Kasumi-1 (cell line): ENCODE results near the gene TNIP1.

ENCODE experiments used
- DNase-seq, 2 experiments: peaks; one replicate each; lab custom pipeline; 2025; lab: John Stamatoyannopoulos, UW

Gene TNIP1

DNA sequence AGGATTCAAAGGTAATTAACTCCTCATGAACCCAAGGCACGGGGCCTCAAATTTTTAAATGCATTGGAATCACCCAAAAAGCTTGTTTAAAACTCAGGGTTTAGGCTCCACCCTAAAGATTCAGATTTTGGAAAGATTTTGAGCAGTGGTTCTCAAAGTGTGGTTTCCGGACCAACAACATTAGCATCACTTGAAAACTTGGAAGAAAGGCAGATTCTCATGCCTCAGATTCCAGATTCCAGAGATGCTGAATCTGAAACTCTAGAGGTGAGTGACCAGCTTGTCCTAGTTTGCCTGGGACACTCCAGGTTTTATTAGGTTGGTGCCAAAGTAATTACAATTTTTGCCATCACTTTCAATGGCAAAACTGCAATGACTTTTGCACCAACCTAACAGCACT, 24.7 kb upstream of the TNIP1 start:
- no peak for DNase-seq

DNA sequence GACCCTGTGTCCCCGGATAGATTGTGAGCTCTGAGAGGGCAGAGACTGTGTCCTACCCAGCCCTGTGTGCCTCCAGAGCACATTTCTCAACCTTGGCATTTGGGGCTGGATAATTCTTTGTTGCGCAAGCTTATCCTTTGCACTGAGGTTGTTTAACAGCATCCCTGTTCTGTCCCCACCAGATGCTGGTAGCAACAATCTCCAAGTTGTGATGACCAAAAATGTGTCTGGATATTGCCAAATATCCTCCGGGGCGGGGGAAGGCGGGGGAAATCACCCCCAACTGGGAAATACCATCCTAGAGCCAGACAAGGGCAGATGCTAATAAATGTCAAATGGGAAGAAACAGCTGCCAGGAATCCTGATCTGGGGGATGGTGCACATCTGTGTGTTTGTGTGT, 24.0 kb upstream of the TNIP1 start:
- no peak for DNase-seq

DNA sequence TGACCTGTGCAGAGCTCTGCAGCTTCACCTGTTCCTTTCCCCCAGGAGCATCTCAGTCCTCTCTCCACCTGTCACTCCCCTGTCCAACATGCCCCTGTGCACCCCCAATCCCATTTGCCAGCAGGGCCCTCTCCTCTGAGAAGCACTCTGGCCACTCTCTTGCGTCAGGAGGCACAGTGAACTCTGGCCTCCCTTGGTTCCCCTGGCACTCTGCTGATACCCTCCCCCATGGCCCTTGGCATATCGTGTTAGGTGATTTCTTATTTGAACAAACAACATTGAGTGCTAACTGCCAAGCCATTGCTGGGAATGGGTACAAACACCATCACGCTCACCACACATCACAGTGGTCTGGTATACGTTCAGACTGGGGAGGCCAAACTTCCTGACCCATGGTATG, 20.9 kb upstream of the TNIP1 start:
- DNase-seq, result no peak

DNA sequence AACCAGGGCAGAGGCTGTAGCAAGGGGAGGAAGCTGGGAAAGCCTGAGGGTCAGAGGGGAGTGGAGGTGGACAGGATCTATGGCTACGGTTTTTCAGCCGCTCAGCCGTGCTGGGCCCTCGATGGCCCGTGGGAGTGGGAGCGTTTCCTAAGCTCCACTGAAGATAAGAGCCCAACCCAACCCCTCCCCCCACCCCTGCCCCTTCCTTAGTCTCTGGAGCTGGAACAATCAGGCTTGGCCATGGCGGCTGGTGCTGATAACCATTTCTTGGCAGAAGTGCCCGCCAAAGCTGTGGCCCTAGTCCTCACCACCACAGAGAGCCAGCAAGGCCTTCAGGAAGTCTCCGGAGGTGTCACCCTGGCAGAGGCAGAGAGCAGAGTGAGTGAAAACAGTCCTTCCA, 20.3 kb upstream of the TNIP1 start:
- no peak for DNase-seq

DNA sequence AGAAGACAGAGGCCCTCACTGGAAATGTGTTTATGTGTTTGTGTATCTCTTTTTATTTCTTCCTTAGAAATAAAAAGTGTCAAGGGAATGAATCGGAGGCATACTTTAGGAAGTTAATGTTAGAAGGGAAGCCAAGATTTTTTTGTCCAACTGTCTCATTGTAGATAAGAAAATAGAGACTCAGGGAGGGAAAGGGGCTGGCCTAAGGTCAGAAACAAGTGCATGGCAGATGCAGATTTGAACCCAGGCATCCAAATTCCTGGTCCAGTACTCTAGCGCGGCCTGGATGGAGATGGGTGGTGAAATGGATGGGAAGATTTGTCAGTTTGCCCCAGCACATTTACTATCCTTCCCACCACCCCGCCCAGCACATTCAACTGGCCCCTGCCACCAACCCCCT, 19.8 kb upstream of the TNIP1 start:
- no peak for DNase-seq

DNA sequence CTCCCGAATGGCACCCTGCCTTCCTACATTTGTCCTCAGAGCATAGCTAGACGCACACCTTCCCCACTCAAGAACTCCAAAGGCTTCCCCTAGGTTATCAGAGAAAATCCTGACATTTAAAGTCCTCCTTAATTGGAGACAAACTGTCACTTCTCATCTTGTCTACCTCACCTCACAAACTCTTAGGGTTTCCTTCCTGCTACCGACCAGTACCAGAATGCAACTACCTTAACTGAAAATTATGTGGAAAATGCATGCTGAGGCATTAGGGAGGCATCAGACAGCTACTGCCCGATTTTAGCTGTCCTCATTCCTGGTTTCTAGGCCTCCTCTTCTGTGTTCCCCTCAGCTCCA, 17.9 kb upstream of the TNIP1 start:
- DNase-seq, result peak; percentile 16 to 33

DNA sequence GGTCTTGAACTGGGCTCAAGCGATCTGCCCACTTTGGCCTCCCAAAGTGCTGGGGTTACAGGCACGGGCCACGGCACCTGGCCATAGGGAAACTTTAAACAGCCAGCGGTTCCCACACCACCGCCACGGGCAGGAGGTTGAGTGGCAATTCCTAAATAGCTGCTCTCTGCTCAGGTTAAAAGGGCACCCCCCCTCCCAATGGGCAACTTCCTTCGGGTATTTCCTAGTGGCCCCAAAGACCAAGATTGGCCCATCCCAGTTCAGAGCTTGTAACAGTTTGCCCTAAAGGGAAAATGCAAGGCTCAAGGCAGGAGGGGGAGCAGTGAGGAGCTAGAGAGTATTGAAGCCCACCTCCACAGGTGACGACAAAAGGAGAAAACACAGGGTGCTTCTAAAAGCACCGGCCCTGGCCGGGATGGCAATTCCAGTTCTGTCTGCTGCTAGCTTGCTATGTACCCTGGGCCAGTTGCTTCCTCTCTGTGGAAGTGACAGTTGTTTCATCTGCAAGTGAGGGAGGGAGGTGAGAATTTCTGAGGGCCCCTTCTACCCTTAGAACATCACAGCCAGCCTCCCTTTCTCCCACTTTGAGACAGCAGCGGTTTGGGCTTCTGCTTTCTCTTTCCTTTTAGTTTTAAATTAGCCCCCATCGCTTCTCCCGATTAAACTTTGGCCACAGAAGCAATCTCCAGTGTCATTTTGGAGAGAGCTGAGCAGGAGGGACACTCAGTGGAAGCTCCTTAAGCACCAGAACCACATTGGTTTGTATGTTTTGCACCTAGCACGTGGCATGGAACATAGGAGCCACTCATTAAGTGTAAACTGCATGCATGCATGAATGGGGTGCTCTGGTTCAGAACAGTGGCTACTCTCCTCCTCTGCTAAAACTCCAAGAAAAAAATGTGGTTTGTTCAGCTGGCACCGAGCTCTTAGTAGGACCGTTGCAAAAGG, 17.3 kb upstream of the TNIP1 start:
- peak; percentile 83 to 85 for DNase-seq

DNA sequence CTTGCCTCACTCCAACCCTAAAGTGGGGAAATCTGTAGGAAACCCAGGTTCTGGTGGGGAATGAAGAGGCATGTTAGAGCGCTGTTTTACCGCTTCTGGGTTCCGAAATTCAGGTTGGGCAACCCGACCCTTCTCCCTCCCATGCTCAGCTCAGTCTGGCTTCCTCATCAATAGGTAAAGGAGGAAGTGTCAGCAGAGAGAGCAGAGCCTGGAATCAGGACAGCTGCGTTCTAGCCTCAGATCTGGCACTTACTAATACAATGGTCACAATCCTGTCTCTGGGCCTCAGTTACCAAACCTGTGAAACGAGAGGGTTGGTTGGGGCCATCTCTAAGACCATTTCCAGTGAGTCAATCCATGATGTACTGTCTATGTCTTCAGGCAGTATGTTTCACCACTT, 16.2 kb upstream of the TNIP1 start:
- DNase-seq, result peak; percentile 24 to 44

DNA sequence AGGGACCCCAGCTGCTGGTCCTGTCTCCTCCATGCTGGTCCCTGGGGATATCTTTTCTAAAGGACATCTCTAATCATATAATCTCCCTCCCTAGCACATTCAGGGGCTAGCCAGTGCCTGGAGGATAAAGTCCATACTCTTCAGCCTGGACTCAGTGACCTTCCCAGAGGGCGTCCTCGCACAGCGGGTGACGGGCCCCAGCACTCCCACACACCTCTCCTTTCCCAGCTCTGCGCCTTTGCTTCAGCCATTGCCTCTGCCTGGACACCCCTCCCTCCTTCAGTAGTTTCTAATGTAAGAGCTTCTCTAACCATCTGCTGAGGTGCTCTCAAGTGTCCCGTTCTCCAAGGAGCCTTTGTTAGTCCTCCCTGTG, 15.2 kb upstream of the TNIP1 start:
- no peak for DNase-seq

DNA sequence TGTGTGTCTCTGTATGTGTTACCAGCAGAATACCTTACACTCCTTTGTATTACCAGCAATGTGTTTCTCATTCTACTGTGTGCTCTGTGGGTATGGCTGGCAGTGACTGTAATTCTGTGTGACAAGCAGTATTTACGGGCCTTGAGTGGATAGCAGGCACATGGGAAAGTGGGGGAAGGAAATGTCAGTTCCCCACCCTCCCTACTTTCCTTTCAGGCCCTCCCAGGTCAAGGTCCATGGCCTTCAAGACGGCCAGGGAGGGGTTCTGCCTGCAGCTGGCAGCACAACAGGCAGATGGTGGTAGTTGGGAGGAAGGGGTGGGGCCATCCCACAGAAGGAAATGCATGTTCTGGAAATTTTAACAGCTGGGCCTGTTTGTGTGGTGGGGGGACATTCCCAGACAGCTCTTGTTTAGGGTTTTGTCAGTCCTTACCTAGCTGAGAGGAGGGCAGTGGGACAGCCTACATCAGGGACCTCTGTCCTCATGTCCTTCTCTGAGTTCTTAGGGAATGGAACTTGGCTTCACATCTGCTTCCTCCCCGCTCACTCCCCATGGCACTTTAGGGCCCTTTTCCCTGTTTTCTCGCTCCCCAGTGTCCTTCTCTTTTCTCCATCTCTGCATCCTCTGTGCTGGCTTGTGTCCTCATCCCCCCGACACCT, 14.6 kb upstream of the TNIP1 start:
- DNase-seq, result peak; percentile 43 to 53

DNA sequence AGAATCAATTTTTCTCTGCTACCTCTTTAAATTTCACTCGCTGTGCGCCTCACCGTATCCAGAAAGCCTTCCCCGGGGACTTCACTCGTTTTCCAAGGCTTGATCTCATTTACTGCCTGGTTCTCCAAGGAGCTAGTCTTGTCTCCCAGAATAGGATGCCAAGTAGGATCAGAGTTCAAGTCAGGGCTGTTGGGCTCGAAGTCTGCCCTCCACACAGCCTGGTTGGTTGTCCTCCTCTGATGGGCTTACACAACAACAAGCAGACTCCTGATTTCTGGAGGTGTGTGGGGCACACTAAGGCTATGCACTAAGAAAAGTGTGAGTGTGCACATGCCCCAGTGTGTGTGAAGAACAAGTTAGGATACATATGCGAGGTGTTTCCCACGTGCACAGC, 14.0 kb upstream of the TNIP1 start:
- no peak for DNase-seq

DNA sequence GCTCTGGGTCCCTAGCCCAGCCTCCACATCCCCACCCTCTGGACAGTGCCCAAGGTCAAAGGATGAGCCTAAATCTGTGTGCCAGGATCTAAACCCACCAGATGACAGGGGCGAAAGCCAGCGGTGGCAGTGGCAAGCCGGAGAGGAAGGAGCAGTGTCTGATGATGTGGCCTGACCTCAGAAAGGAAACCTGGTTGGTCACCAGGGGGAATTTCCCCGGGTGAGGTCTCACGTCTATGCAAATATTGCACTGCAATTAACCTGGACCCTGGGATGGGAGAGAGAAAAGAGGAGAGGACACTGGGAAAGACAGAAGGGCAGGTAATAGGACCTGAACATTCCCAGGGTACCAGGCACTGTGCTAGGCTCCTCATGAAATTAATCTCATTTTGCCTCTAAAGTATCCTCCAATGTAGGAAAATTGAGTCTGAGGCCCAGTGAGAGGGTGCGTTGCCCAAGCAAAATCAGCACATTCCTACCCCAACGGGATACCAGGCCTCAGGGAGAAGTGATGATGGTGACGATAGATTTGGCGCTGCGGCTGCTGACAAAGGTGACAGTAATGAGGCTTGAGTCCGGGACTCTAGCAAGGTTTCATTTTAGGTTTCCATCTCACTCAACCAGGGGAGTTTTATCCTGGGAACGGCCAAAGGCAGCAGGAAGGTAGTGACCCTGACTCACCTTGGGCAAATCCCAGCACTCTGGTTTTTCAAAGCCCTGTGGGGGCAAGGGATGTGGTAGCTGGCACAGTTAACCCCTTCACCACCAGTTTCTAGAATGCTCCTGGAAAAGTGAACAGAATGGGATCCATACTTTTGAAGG, 13.4 kb upstream of the TNIP1 start:
- peak; percentile 39 to 56 for DNase-seq

DNA sequence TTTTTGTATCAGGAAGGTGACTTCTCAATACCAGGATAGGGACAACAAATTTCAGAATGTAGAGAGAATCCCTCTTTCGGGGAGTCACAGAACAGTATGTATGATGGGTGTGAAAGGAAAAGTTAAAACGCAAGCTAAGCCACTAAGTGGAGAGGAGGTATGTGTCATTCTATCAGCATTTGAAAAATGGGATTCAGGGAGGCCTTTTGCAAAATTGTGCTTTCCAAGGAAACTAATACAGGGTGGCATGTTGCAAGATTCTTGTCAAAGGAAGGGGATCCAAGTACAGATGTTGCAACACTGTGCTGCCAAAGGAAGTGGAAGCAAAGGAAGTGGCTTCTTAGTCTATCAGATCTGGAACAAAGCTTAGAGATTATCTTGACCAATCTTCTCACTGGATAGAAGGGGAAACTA, 12.6 kb upstream of the TNIP1 start:
- DNase-seq, result peak; percentile 90 to 92

DNA sequence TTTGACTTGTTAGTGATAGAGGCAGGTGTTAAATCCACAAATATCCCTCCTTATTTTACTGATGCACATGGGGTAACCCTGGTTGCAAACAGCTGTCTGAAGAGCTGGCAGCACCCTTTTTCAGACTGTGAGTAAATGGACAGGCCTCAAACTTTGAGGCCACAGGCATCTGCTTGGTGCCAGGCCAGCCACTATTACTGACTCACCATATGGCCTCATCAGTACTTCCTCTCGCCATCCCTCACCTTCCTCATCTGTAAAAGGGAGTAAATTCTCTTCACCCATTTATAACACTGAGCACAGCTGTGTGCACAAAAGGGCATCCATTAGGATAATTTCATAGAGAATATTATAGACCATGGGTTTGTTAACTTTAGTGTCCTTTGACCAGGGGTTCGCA, 11.9 kb upstream of the TNIP1 start:
- DNase-seq, result peak; percentile 58 to 64

DNA sequence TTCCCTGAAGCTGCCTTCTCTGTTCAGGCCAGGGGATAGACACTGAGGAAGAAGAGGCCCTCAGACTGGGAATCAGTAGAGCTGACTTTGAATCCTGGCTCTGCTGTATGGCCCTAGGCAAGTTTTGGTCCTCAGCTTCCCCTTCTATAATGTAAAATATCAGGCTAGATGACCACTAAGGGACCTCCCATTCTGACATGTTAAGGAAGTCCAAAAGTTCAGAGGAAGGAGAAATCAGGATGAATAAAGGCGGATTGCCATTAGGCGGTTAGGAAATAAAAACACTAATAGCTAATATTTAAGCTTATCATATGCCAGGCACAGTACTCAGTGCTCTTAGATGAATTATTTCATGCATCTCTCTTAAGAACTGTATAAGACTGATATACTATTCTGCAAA, 8.9 kb upstream of the TNIP1 start:
- no peak for DNase-seq

DNA sequence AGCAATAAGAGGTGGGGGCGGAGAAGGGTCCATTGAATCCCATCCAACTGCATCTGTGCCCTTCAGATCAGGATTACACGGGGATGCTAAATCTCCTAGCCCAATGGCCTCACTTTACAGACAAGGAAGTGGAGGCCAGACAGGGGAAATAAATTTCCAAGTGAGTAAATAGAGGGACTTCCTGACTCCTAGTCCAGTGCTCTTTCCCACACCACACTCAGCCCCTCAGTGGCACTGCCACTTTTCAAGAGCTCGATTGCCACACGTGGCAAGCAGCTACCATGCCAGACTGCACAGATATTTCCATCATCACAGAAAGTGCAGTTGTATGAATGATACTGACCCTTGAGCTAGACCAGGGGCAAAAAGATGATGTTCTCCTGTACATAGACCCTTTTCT, 8.2 kb upstream of the TNIP1 start:
- DNase-seq, result no peak

DNA sequence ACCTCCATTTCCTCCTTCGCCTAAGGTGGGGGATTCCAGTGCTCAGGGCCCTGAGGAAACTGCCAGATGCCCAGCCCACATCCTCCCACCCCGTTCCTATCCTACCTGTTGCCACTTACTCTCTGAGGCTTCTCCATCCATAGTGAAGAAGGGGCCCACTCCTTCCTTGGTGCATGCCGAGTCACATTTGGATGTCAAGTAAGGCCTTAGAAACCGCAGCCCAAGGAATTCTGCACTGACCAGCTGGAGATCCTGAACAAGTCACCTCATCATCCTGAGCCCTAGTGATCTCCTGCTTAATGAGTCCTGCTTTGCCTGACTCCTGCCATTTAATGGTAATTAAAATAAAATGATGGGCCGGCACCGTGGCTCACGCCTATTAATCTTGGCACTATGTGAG, 6.7 kb upstream of the TNIP1 start:
- DNase-seq, result no peak

DNA sequence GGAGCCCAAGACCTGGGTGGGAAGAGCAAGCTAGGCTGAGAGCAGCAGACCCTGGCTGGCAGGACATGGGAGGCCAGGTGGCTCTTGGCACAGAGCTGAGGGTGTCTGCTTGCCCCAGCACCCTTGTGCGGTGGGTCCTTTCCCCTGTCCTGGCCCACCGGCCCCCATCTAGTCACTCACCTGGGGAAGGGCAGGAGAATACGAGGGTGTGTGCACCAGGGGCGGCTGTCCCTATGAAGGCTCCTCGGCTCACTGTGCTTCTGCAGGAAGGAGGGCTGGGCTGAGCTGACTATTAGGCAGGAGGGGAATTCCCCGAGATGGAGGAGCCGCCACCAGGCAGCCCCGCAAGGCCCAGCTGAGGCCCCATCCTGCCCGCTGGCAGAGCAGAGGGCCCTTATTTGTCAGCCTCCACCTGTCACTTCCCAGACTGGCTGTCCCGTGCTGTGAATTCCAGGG, 6.1 kb upstream of the TNIP1 start:
- no peak for DNase-seq

DNA sequence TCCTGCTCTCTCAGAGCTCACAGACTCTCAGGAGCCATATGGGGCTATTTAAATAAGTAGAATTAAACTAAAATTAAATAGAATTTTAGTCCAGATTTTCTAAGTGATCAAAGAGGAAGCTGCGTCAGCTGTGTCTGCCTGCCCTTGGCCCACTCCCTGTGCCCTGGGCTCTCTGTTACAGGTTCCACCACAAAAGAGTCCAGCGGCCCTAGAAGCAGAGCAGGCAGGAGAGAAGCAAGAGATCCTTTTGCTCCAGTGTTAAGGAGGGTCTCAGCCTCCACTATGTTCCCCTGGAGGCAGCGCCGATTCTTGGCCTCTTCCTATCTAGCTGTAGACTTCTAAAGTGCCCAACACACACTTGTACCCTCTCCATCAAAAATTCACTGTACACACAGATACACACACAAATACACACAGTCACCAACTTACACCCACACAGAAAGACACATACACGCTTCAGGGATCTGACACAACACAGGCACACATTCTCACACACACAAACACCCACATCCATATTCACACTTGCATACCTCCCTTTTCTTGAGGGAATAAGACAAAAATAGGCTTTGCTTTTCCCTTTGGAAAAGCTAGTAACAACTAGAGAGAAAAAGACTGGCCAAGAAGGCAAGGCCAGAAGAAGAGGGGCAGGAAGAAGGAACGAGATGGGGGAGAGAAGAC, 5.5 kb upstream of the TNIP1 start:
- no peak for DNase-seq

DNA sequence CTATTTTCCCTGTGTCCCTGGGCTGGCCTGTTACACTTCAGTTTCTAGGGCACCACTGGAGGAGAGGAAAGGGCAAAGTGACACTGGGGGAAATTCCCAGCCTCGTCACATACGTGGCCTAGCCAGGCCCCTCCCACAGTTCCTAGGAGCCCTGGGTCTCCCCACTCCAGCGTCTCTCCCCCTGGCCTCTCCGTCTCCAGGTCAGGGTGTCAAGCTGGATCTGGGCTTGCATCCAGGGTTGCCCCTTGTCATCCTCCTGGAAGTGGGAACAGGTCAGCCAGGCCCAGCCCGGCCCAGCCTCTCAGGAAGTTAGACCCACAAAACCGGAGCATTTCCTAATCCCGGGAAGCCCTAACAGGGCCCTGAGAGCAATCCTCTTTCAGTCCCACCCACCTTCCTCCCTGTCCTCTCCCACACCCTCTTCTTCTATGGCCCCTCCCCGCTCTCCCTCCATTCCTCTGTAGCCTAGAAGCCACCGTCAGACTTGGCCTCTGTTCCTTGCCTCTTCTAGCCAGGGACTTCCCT, 4.7 kb upstream of the TNIP1 start:
- no peak for DNase-seq

DNA sequence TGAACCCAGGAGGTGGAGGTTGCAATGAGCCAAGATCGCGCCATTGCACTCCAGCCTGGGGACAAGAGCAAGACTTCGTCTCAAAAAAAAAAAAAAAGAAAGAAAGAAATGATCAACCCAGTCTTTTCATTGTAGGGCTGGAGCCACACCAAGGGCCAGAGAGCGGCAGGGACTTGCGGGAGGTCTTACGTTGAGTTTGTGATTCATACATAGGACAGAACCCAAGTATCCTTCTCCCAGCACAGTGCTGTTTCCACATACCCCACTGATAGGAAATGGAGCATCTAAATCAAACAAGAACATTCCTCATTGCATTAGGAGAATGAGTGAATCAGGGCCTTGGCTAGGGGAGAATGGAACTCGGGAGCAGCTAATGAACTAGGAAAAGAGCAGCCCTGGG, 3.5 kb upstream of the TNIP1 start:
- no peak for DNase-seq
